Measurements from ENCODE around the gene PRAMEF12.

- no peak for TF ChIP-seq CTCF (IDR thresholded peaks at IDR 0.05; ENCODE audit: insufficient read depth, low read length, poor library complexity, severe bottlenecking)
- no peak for TF ChIP-seq EZH2phosphoT487 (conservative IDR thresholded peaks at IDR 0.05; ENCODE audit: low read length)
Observed at GRCh38 chr1:12757836-12758235, 15.7 kb upstream of the PRAMEF12 start.

Measured in SU-DHL-6 (cell line).